K562 (cell line): ENCODE results near the gene EHBP1L1. TPM values are rescaled to one million over a fixed set of nuclear protein-coding genes. Genes with fewer than 3 reads are reported as not detected.
A peak's percentile ranks its signal among the peaks of the same experiment; 100 is the strongest.

ENCODE experiments used
- BRCA1 ChIP-seq, 2 experiments: fragments of 450-650 bp in 1 of 2; sonication (generic) in 1 of 2; formaldehyde crosslinking in 1 of 2; IDR thresholded peaks; 2 replicates each; pipeline versions ENCODE4 v1.5.0 to v1.6.1; 2017 to 2020; ENCODE audit warnings: mild to moderate bottlenecking in 1 of 2, missing genetic modification reagents in 1 of 2
- CAMTA2 ChIP-seq: fragments of 250-450 bp; sonication (Bioruptor Pico); conservative IDR thresholded peaks from 2 replicates; pipeline ENCODE4 v1.5.1; 2022
- GABPA ChIP-seq: fragments of 200-800 bp; sonication (Bioruptor generic); conservative IDR thresholded peaks from 2 replicates; pipeline ENCODE4 v1.6.1; 2016; ENCODE audit warnings: low read depth, missing genetic modification characterization, missing compliant biosample characterization
- HES1 ChIP-seq: fragments of 450-650 bp; IDR thresholded peaks from 2 replicates; pipeline ENCODE4 v1.6.1; 2016; ENCODE audit warnings: low read depth, mild to moderate bottlenecking, moderate library complexity
- KAT7 ChIP-seq: sonication (generic); formaldehyde crosslinking; IDR thresholded peaks from 2 replicates; pipeline ENCODE4 v1.8.0; 2022; ENCODE audit warnings: missing genetic modification reagents, mild to moderate bottlenecking, borderline replicate concordance
- KLF1 ChIP-seq: fragments of 450-650 bp; IDR thresholded peaks from 2 replicates; pipeline ENCODE4 v1.6.1; 2016; ENCODE audit warnings: missing genetic modification characterization, missing compliant biosample characterization
- MXI1 ChIP-seq: IDR thresholded peaks from 2 replicates; pipeline ENCODE4 v1.6.1; 2011; ENCODE audit warnings: low read depth, mild to moderate bottlenecking, improper control_type of control experiment, low read length
- NUFIP1 ChIP-seq: fragments of 450-650 bp; IDR thresholded peaks from 2 replicates; pipeline ENCODE4 v1.6.1; 2018; ENCODE audit not compliant: partially characterized antibody
- SPI1 ChIP-seq: IDR thresholded peaks from 2 replicates; pipeline ENCODE4 v1.6.1; 2011; ENCODE audit warnings: low read depth, low read length, control low read depth, borderline replicate concordance
- WHSC1 ChIP-seq: IDR thresholded peaks from one replicate; pipeline ENCODE4 v1.6.1; 2012; ENCODE audit warnings: low read length, control low read depth, inconsistent platforms
- ZFP36 ChIP-seq: fragments of 150-350 bp; IDR thresholded peaks from 2 replicates; pipeline ENCODE4 v1.6.1; 2018; ENCODE audit warnings: low read length, low read depth; ENCODE audit not compliant: partially characterized antibody
- ZFX ChIP-seq: sonication (generic); formaldehyde crosslinking; IDR thresholded peaks from 2 replicates; pipeline ENCODE4 v1.8.0; 2022; ENCODE audit warnings: mild to moderate bottlenecking, missing genetic modification reagents, moderate library complexity
- ZNF3 ChIP-seq: fragments of 250-450 bp; sonication (Bioruptor Pico); IDR thresholded peaks from 2 replicates; pipeline ENCODE4 v1.5.0; 2021; ENCODE audit warnings: mild to moderate bottlenecking, moderate library complexity
- ZNF518B ChIP-seq: fragments of 250-450 bp; sonication (Bioruptor Pico); IDR thresholded peaks from 2 replicates; pipeline ENCODE4 v1.5.0; 2021; ENCODE audit warnings: mild to moderate bottlenecking, moderate library complexity
- ZNF561 ChIP-seq: fragments of 450-650 bp; formaldehyde crosslinking; conservative IDR thresholded peaks from 2 replicates; pipeline ENCODE4 v1.4.0; 2020; ENCODE audit warnings: mild to moderate bottlenecking, moderate library complexity
- ZSCAN32 ChIP-seq: fragments of 450-650 bp; formaldehyde crosslinking; IDR thresholded peaks from 2 replicates; pipeline ENCODE4 v1.4.0; 2020; ENCODE audit warnings: mild to moderate bottlenecking, moderate library complexity
- polyA plus RNA-seq, 8 experiments: library from polyadenylated mRNA; depleted of rRNA in 4 of 8; stranded (reverse) in 5 of 8; unstranded in 3 of 8; fragments of >200 nt; fragmentation: Nextera tagmentation in 2 of 8; fragmentation: Illumina TruSeq in 1 of 8; extraction: Ambion mirVana in 2 of 8; extraction: Trizol in 1 of 8; gene quantifications; 2 replicates each; pipeline versions ENCODE4 v1.2.1 to v1.2.3, GENCODE V29; 2011 to 2014; ENCODE audit warnings: inconsistent platforms in 1 of 8, missing spikeins in 1 of 8
- total RNA-seq, 7 experiments: library from RNA; depleted of rRNA in 6 of 7; stranded (reverse); fragments of >200 nt in 6 of 7; fragmentation: Illumina TruSeq in 2 of 7; extraction: Trizol in 2 of 7; gene quantifications; 2 replicates each; pipeline versions ENCODE4 v1.2.1 to v1.2.3, GENCODE V29; 2011 to 2021; ENCODE audit warnings: low replicate concordance in 1 of 7
- TF ChIP-seq, protein P1 (sequence below): fragments of 250-450 bp; sonication (Bioruptor Pico); IDR thresholded peaks from 2 replicates; pipeline ENCODE4 v1.4.0; 2020

The EHBP1L1 gene
- total and polyA plus RNA-seq, 9 of the 15 experiments (the other 6 are each of a cell fraction or from before 2014, with no cell fraction given) = 0.03 to 87.1 (median 26.3) TPM

DNA sequence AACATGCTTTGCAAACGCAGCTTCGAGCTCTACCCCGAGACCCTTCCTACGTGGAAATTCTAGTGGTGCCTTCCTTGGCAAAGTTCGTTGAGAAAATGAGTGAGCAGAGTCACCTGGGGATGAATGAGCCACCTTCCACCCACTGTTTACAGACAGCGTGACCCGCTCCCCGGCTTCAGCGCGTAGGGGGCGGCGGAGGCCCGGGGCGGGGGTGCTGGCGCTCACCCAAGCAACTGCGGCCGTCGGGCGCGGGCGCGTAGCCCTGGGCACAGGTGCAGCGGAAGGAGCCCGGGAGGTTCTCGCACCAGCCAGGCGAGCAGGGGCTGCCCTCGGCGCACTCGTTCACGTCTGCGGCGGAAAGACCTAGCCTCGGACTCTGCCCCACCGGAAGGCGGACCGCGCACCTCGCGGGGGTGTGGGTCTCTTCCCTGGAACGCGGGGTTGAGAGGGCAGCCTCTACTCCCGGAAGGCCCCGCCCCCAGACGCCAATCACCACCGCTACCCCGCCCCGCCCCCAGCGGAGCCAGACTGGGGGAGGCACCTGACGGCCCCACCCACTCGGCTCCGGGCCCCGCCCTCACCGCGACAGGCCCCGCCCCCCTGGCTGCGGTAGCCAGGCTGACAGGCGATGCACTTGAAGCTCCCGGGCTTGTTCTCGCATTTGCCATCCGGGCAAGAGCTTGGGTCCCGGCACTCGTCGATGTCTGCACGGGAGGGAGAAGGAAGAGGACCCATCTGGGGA is 29.5 kb upstream of the EHBP1L1 start (continued):
- TF ChIP-seq, protein P1, sequence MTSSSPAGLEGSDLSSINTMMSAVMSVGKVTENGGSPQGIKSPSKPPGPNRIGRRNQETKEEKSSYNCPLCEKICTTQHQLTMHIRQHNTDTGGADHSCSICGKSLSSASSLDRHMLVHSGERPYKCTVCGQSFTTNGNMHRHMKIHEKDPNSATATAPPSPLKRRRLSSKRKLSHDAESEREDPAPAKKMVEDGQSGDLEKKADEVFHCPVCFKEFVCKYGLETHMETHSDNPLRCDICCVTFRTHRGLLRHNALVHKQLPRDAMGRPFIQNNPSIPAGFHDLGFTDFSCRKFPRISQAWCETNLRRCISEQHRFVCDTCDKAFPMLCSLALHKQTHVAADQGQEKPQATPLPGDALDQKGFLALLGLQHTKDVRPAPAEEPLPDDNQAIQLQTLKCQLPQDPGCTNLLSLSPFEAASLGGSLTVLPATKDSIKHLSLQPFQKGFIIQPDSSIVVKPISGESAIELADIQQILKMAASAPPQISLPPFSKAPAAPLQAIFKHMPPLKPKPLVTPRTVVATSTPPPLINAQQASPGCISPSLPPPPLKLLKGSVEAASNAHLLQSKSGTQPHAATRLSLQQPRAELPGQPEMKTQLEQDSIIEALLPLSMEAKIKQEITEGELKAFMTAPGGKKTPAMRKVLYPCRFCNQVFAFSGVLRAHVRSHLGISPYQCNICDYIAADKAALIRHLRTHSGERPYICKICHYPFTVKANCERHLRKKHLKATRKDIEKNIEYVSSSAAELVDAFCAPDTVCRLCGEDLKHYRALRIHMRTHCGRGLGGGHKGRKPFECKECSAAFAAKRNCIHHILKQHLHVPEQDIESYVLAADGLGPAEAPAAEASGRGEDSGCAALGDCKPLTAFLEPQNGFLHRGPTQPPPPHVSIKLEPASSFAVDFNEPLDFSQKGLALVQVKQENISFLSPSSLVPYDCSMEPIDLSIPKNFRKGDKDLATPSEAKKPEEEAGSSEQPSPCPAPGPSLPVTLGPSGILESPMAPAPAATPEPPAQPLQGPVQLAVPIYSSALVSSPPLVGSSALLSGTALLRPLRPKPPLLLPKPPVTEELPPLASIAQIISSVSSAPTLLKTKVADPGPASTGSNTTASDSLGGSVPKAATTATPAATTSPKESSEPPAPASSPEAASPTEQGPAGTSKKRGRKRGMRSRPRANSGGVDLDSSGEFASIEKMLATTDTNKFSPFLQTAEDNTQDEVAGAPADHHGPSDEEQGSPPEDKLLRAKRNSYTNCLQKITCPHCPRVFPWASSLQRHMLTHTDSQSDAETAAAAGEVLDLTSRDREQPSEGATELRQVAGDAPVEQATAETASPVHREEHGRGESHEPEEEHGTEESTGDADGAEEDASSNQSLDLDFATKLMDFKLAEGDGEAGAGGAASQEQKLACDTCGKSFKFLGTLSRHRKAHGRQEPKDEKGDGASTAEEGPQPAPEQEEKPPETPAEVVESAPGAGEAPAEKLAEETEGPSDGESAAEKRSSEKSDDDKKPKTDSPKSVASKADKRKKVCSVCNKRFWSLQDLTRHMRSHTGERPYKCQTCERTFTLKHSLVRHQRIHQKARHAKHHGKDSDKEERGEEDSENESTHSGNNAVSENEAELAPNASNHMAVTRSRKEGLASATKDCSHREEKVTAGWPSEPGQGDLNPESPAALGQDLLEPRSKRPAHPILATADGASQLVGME (CRISPR knock-in tag) = no peak
- TF ChIP-seq ZSCAN32 (CRISPR knock-in tag) = no peak
- no peak for TF ChIP-seq WHSC1
- TF ChIP-seq BRCA1 (IDR thresholded peaks at IDR 0.05) = no peak
- no peak for TF ChIP-seq BRCA1 (CRISPR knock-in tag; IDR thresholded peaks at IDR 0.05)
- TF ChIP-seq KAT7 (CRISPR knock-in tag) = no peak
- no peak for TF ChIP-seq HES1
- TF ChIP-seq ZFP36 = no peak
- no peak for TF ChIP-seq CAMTA2
- TF ChIP-seq ZNF3 = no peak
- TF ChIP-seq MXI1 = no peak
- TF ChIP-seq GABPA (tag) = peak; percentile 82
- TF ChIP-seq ZNF518B (CRISPR knock-in tag) = no peak
- no peak for TF ChIP-seq ZNF561 (CRISPR knock-in tag)
- peak; percentile 25; the same call in 1 of the 2 replicates for TF ChIP-seq ZFX (CRISPR knock-in tag)
- TF ChIP-seq NUFIP1 = no peak
- no peak; the same call in 1 of the 2 replicates for TF ChIP-seq KLF1
- TF ChIP-seq SPI1 = no peak
